ENCODE results near the gene DHRS3. TPM values are rescaled to one million over a fixed set of nuclear protein-coding genes. Genes with fewer than 3 reads are reported as not detected.

Gene DHRS3
- total and polyA plus RNA-seq, 2 donors (not counting 3 experiments of a cell fraction or from before 2014, with no cell fraction given): 54.3 to 75.2 TPM

DNA sequence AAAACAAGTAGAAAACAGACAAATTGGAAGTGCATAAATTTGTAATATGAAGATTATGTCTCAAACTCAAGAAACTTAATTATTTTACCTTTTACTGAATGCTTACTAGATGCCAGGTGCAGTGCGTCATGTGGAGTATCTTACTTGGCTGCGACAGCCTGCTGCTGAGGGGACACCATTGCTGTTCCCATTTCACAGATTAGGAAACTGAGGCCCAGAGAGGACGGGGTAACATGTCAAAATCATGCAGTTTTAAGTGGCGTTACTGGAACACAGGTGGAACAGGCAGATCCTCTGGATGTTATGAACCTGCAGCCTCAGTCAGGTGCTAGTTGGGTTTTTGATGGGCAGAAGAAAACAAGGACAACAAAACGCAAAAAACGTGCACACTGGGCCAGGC is 7.3 kb upstream of the DHRS3 start:
- no peaks in the 10 kb centered on the region for H3K9me3 ChIP-seq (replicated peaks; ENCODE audit: control insufficient read depth, insufficient read depth, low read length)
- no peak overlapping the region for H2AFZ ChIP-seq (ENCODE audit: low read depth, low read length)
- no peak overlapping the region for H3K9ac ChIP-seq (replicated peaks; ENCODE audit: extremely low read depth, insufficient read depth, low read length)
- DNase-seq (ENCODE audit: low read depth, low spot score) (no peak), FAIRE-seq (no peak)
- H3K79me2 ChIP-seq (ENCODE audit: control insufficient read depth, insufficient read depth, low read length): no peaks in the 10 kb centered on the region
- H3K4me3 ChIP-seq (replicated peaks in 1 of 3; ENCODE audit: insufficient read depth in 1 of 3, low read depth in 1 of 3, low read length in 3 of 3): no peak overlapping the region
- ChIA-PET POLR2A (no interaction called here), CTCF (no interaction called here)
- no peak overlapping the region for H3K4me2 ChIP-seq (ENCODE audit: insufficient read depth, low read length)
- intact Hi-C loops (cut with micrococcal nuclease): no loop called here
- H3K9me1 ChIP-seq (replicated peaks; ENCODE audit: control insufficient read depth, extremely low read depth, insufficient read depth, low read length): no peaks in the 10 kb centered on the region
- no peaks in the 10 kb centered on the region for H3K36me3 ChIP-seq (ENCODE audit: control insufficient read depth in 2 of 2, extremely low read depth in 1 of 2, insufficient read depth in 2 of 2, low read length in 2 of 2)
- H3K27ac ChIP-seq (ENCODE audit: insufficient read depth, low read depth, low read length): no peak overlapping the region
- dilution Hi-C loops (cut with MboI; ENCODE audit: extremely low pct_ligation_motif_present, low sequenced_read_pairs): no loop called here
- BruUV-seq (replicated peaks): no TSS peak
- peaks cover 0 to 2% of the 10 kb centered on the region in 2 experiments for H3K27me3 ChIP-seq (ENCODE audit: control insufficient read depth in 2 of 2, insufficient read depth in 2 of 2, low read length in 2 of 2)
- no peaks in the 10 kb centered on the region for H4K20me1 ChIP-seq (replicated peaks; ENCODE audit: control insufficient read depth, extremely low read depth, insufficient read depth, low read length)
- no peak for TF ChIP-seq POLR2AphosphoS5 (IDR thresholded peaks at IDR 0.05; ENCODE audit: insufficient read depth, low read depth, low read length)
- no peak for TF ChIP-seq GATA2 (IDR thresholded peaks at IDR 0.05; ENCODE audit: insufficient read depth, insufficient read length, low read depth, low read length)
- TF ChIP-seq POLR2A (IDR thresholded peaks at IDR 0.05; ENCODE audit: low read depth, low read length): no peak
- TF ChIP-seq MYC (IDR thresholded peaks at IDR 0.05; ENCODE audit: low read depth, low read length): no peak
- no peak for TF ChIP-seq FOS (IDR thresholded peaks at IDR 0.05; ENCODE audit: borderline replicate concordance, insufficient read depth, low read length)
- TF ChIP-seq EZH2 (IDR thresholded peaks at IDR 0.05; ENCODE audit: borderline replicate concordance, low read depth, low read length, severe bottlenecking): no peak
- TF ChIP-seq CTCF (IDR thresholded peaks at IDR 0.05; ENCODE audit: extremely low read depth in 1 of 2, insufficient read depth in 1 of 2, low read depth in 1 of 2, low read length in 2 of 2): no peak
- TF ChIP-seq, protein P1, sequence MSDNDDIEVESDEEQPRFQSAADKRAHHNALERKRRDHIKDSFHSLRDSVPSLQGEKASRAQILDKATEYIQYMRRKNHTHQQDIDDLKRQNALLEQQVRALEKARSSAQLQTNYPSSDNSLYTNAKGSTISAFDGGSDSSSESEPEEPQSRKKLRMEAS (IDR thresholded peaks at IDR 0.05; ENCODE audit: insufficient read depth, insufficient read length): no peak
- TF ChIP-seq JUN (IDR thresholded peaks at IDR 0.05; ENCODE audit: borderline replicate concordance, insufficient read depth, insufficient read length, low read depth): no peak
- no peaks in the 10 kb centered on the region for H3K4me1 ChIP-seq (ENCODE audit: control insufficient read depth, extremely low read depth, insufficient read depth, low read length)
